Activated naive CD4-positive, alpha-beta T cell treated with anti-CD3 and anti-CD28 coated beads for 36 hours (primary cell): ENCODE results near the gene UCP2. TPM values are rescaled to one million over a fixed set of nuclear protein-coding genes. Genes with fewer than 3 reads are reported as not detected.

ENCODE experiments used
- CTCF ChIA-PET: fragments of 350-600 bp; sonication (Branson Sonifier 250); formaldehyde crosslinking; loops from one replicate; lab custom pipeline; 2021; ENCODE audit warnings: antibody characterized with exemption; lab: Charles Lee
- DNase-seq: peaks from one replicate; pipeline ENCODE4 v3.0.0-alpha.2; 2020
- H3K27ac Mint-ChIP-seq: one replicate; pipeline ENCODE4 v1.8.0; 2021; ENCODE audit warnings: mild to moderate bottlenecking, mixed read lengths
- H3K27me3 Mint-ChIP-seq: one replicate; pipeline ENCODE4 v1.8.0; 2021; ENCODE audit warnings: low read depth, mixed read lengths
- H3K36me3 Mint-ChIP-seq: one replicate; pipeline ENCODE4 v1.8.0; 2021; ENCODE audit warnings: low read depth, mixed read lengths
- H3K4me1 Mint-ChIP-seq: one replicate; pipeline ENCODE4 v1.8.0; 2021; ENCODE audit warnings: low read depth, mixed read lengths
- H3K4me3 Mint-ChIP-seq: one replicate; pipeline ENCODE4 v1.8.0; 2021; ENCODE audit warnings: mild to moderate bottlenecking, moderate library complexity, mixed read lengths
- H3K9me3 Mint-ChIP-seq: one replicate; pipeline ENCODE4 v1.8.0; 2021; ENCODE audit warnings: mixed read lengths
- intact Hi-C: fragments of 100-400 bp; cut with micrococcal nuclease; formaldehyde crosslinking; loops from one replicate; pipeline ENCODE4 v1.15.1; 2023
- total RNA-seq, 2 experiments: library from RNA; stranded (reverse); gene quantifications; one replicate each; pipeline ENCODE4 v1.2.3, GENCODE V29; 2021

Gene UCP2
- total RNA-seq, 2 experiments from 2014 or later = 149 to 157 TPM

GRCh38 chr11:74018331-74019005, 35.8 kb upstream of the UCP2 start:
- CTCF ChIA-PET = interaction anchor here (1.0 to 1.6 kb wide), 3 partner anchors 8 to 15 kb away, joined by 3 to 7 read pairs (median 4); no protein-coding TSS in a partner anchor
- Mint-ChIP-seq H3K4me1 (peaks cover 30% of the 10 kb centered on the region), H3K27ac (no peak overlapping the region), H3K27me3 (no peaks in the 10 kb centered on the region), H3K4me3 (no peak overlapping the region), H3K9me3 (no peaks in the 10 kb centered on the region), H3K36me3 (peaks cover 10% of the 10 kb centered on the region)
- intact Hi-C loops = loop anchor here (1.0 kb wide), 1 partner anchor 7 kb away; no protein-coding TSS in a partner anchor
- no peak for DNase-seq

GRCh38 chr11:74017631-74018030, 35.0 kb upstream of the UCP2 start:
- H3K27ac Mint-ChIP-seq = no peak overlapping the region
- CTCF ChIA-PET = no interaction called here
- intact Hi-C loops = no loop called here
- H3K4me1 Mint-ChIP-seq = peaks cover 35% of the 10 kb centered on the region
- no peaks in the 10 kb centered on the region for H3K9me3 Mint-ChIP-seq
- H3K27me3 Mint-ChIP-seq = no peaks in the 10 kb centered on the region
- no peak overlapping the region for H3K4me3 Mint-ChIP-seq
- no peak for DNase-seq
- H3K36me3 Mint-ChIP-seq = peaks cover 10% of the 10 kb centered on the region

GRCh38 chr11:74015919-74016684, 33.5 kb upstream of the UCP2 start:
- H3K27me3 Mint-ChIP-seq = no peaks in the 10 kb centered on the region
- H3K27ac Mint-ChIP-seq = no peak overlapping the region
- peaks cover 18% of the 10 kb centered on the region for H3K36me3 Mint-ChIP-seq
- peaks cover 49% of the 10 kb centered on the region for H3K4me1 Mint-ChIP-seq
- no peak for DNase-seq
- CTCF ChIA-PET = no interaction called here
- intact Hi-C loops = no loop called here
- no peaks in the 10 kb centered on the region for H3K9me3 Mint-ChIP-seq
- no peak overlapping the region for H3K4me3 Mint-ChIP-seq

- Mint-ChIP-seq H3K27me3 (no peaks in the 10 kb centered on the region), H3K4me3 (no peak overlapping the region), H3K36me3 (peaks cover 18% of the 10 kb centered on the region), H3K9me3 (no peaks in the 10 kb centered on the region), H3K27ac (no peak overlapping the region), H3K4me1 (peaks cover 61% of the 10 kb centered on the region)
- intact Hi-C loops = no loop called here
- DNase-seq = no peak
- CTCF ChIA-PET = interaction anchor here (1.9 kb wide), 1 partner anchor 34 kb away, joined by 5 read pairs; no protein-coding TSS in a partner anchor
Measured at GRCh38 chr11:74014880-74015279, 32.2 kb upstream of the UCP2 start.

GRCh38 chr11:74013141-74013540, 30.5 kb upstream of the UCP2 start:
- intact Hi-C loops = no loop called here
- H3K27me3 Mint-ChIP-seq = no peaks in the 10 kb centered on the region
- no peak for DNase-seq
- H3K9me3 Mint-ChIP-seq = no peaks in the 10 kb centered on the region
- no peak overlapping the region for H3K4me3 Mint-ChIP-seq
- H3K36me3 Mint-ChIP-seq = peaks cover 18% of the 10 kb centered on the region
- H3K4me1 Mint-ChIP-seq = peaks cover 71% of the 10 kb centered on the region
- CTCF ChIA-PET = interaction anchor here (1.9 kb wide), 1 partner anchor 32 kb away, joined by 5 read pairs; no protein-coding TSS in a partner anchor
- no peak overlapping the region for H3K27ac Mint-ChIP-seq

GRCh38 chr11:74012074-74012809, 29.6 kb upstream of the UCP2 start:
- no peak for DNase-seq
- peaks cover 75% of the 10 kb centered on the region for H3K4me1 Mint-ChIP-seq

GRCh38 chr11:74011360-74012073, 28.9 kb upstream of the UCP2 start:
- peak; percentile 72 for DNase-seq
- Mint-ChIP-seq H3K27me3 (no peaks in the 10 kb centered on the region), H3K4me3 (no peak overlapping the region), H3K4me1 (peaks cover 77% of the 10 kb centered on the region), H3K36me3 (peaks cover 8% of the 10 kb centered on the region), H3K9me3 (no peaks in the 10 kb centered on the region), H3K27ac (peak overlapping the region; percentile 92)
- intact Hi-C loops = loop anchor here (1.0 kb wide), 4 partner anchors 8 to 135 kb away; partner anchors contain the start of genes COA4 and PAAF1
- CTCF ChIA-PET = interaction anchor here (0.7 to 1.7 kb wide), 3 partner anchors 22 to 49 kb away, joined by 3 to 10 read pairs (median 3); no protein-coding TSS in a partner anchor

More at GRCh38 chr11:74012074-74012809, 29.6 kb upstream of the UCP2 start:
- no peak overlapping the region for H3K4me3 Mint-ChIP-seq
- CTCF ChIA-PET = interaction anchor here (0.7 kb wide), 1 partner anchor 49 kb away, joined by 3 read pairs; no protein-coding TSS in a partner anchor
- H3K27ac Mint-ChIP-seq = peak overlapping the region; percentile 92
- H3K36me3 Mint-ChIP-seq = peaks cover 12% of the 10 kb centered on the region
- no peaks in the 10 kb centered on the region for H3K27me3 Mint-ChIP-seq
- no peaks in the 10 kb centered on the region for H3K9me3 Mint-ChIP-seq
- intact Hi-C loops = no loop called here

- peaks cover 8% of the 10 kb centered on the region for H3K36me3 Mint-ChIP-seq
- CTCF ChIA-PET = interaction anchor here (0.6 to 1.7 kb wide), 4 partner anchors 9 to 31 kb away, joined by 3 to 10 read pairs (median 4); no protein-coding TSS in a partner anchor
- no peaks in the 10 kb centered on the region for H3K9me3 Mint-ChIP-seq
- intact Hi-C loops = loop anchor here (1.0 kb wide), 4 partner anchors 9 to 134 kb away; partner anchors contain the start of genes COA4 and PAAF1
- no peak for DNase-seq
- H3K4me3 Mint-ChIP-seq = no peak overlapping the region
- peak overlapping the region; percentile 92 for H3K27ac Mint-ChIP-seq
- no peaks in the 10 kb centered on the region for H3K27me3 Mint-ChIP-seq
- peaks cover 79% of the 10 kb centered on the region for H3K4me1 Mint-ChIP-seq
Measured at GRCh38 chr11:74010306-74011300, 28.0 kb upstream of the UCP2 start.

GRCh38 chr11:74009675-74010305, 27.1 kb upstream of the UCP2 start:
- Mint-ChIP-seq H3K4me1 (peaks cover 79% of the 10 kb centered on the region), H3K4me3 (no peak overlapping the region), H3K27ac (peak overlapping the region; percentile 46), H3K36me3 (peaks cover 8% of the 10 kb centered on the region), H3K27me3 (no peaks in the 10 kb centered on the region), H3K9me3 (no peaks in the 10 kb centered on the region)
- CTCF ChIA-PET = interaction anchor here (0.8 to 1.7 kb wide), 2 partner anchors 9 to 30 kb away, joined by 4 to 10 read pairs; no protein-coding TSS in a partner anchor
- peak; percentile 40 for DNase-seq
- intact Hi-C loops = no loop called here

GRCh38 chr11:74009230-74009547, 26.5 kb upstream of the UCP2 start:
- Mint-ChIP-seq H3K27me3 (no peaks in the 10 kb centered on the region), H3K27ac (no peak overlapping the region), H3K4me3 (no peak overlapping the region), H3K4me1 (peaks cover 79% of the 10 kb centered on the region), H3K36me3 (peaks cover 8% of the 10 kb centered on the region), H3K9me3 (no peaks in the 10 kb centered on the region)
- DNase-seq = no peak
- intact Hi-C loops = no loop called here
- CTCF ChIA-PET = no interaction called here
